Stimulated activated CD4-positive, alpha-beta T cell treated with anti-CD3 and anti-CD28 coated beads, Interleukin-1b, Interleukin-23, amount 100 ng/mL, for 24 hours (primary cell): ENCODE measurements around the gene IMMP2L.
"Not testable (repeated sequence)": the region's sequence is repeated elsewhere in the genome, so short reads cannot be mapped to it uniquely, and the experiment has no call there.

Source experiments
- DNase-seq, 4 experiments: peaks; one replicate each; pipeline ENCODE4 v3.0.0-alpha.2; 2020; ENCODE audit warnings: low read depth in 4 of 4, low spot score in 1 of 4

IMMP2L gene

GRCh38 chr7:111343017-111343416, 219.3 kb downstream of the IMMP2L start:
- DNase-seq: no peak

GRCh38 chr7:111339006-111339405, 223.3 kb downstream of the IMMP2L start:
- no peak for DNase-seq

- DNase-seq: no peak
These were observed 229.3 kb downstream of the IMMP2L start for GRCh38 chr7:111333010-111333409.

- no peak for DNase-seq
These were observed 232.1 kb downstream of the IMMP2L start for GRCh38 chr7:111330235-111330523.

GRCh38 chr7:111329367-111330234, 232.7 kb downstream of the IMMP2L start:
- no peak for DNase-seq

- DNase-seq: no peak
These were observed 233.8 kb downstream of the IMMP2L start for GRCh38 chr7:111328487-111328886.

GRCh38 chr7:111324776-111325175, 237.5 kb downstream of the IMMP2L start:
- DNase-seq: no peak

GRCh38 chr7:111324228-111324627, 238.1 kb downstream of the IMMP2L start:
- no peak for DNase-seq

GRCh38 chr7:111323670-111324069, 238.6 kb downstream of the IMMP2L start:
- DNase-seq: not testable (repeated sequence)

- no peak for DNase-seq
These were observed 242.2 kb downstream of the IMMP2L start for GRCh38 chr7:111320133-111320532.

GRCh38 chr7:111312966-111313365, 249.3 kb downstream of the IMMP2L start:
- DNase-seq: no peak

GRCh38 chr7:111308691-111309090, 253.6 kb downstream of the IMMP2L start:
- no peak for DNase-seq

GRCh38 chr7:111301891-111302290, 260.4 kb downstream of the IMMP2L start:
- no peak for DNase-seq

GRCh38 chr7:111294494-111294893, 267.8 kb downstream of the IMMP2L start:
- DNase-seq: no peak

GRCh38 chr7:111292026-111292470, 270.2 kb downstream of the IMMP2L start:
- no peak for DNase-seq

- no peak for DNase-seq
These were observed 271.3 kb downstream of the IMMP2L start for GRCh38 chr7:111290982-111291381.

GRCh38 chr7:111290419-111290818, 271.9 kb downstream of the IMMP2L start:
- no peak for DNase-seq

- not testable (repeated sequence) for DNase-seq
These were observed 273.9 kb downstream of the IMMP2L start for GRCh38 chr7:111288441-111288840.

GRCh38 chr7:111282626-111283025, 279.7 kb downstream of the IMMP2L start:
- no peak for DNase-seq

GRCh38 chr7:111274857-111275256, 287.4 kb downstream of the IMMP2L start:
- no peak for DNase-seq

- DNase-seq: no peak
These were observed 290.2 kb downstream of the IMMP2L start for GRCh38 chr7:111272092-111272491.

- not testable (repeated sequence) for DNase-seq
These were observed 291.5 kb downstream of the IMMP2L start for GRCh38 chr7:111270794-111271193.

GRCh38 chr7:111268941-111269340, 293.4 kb downstream of the IMMP2L start:
- DNase-seq: no peak
